Measurements from ENCODE around the gene RNASE1.

Gene RNASE1

GRCh38 chr14:20801726-20802125, 918 bp downstream of the RNASE1 start:
- no peaks in the 10 kb centered on the region for H3F3A ChIP-seq (ENCODE audit: low read depth)
- H3K4me2 ChIP-seq (ENCODE audit: low read depth, low read length, poor library complexity, severe bottlenecking), result no peak overlapping the region
- H2AFZ ChIP-seq (ENCODE audit: low read length), result no peak overlapping the region
- TF ChIP-seq EZH2phosphoT487 (IDR thresholded peaks at IDR 0.05; ENCODE audit: borderline replicate concordance) (no peak), CTCF (conservative IDR thresholded peaks at IDR 0.05; ENCODE audit: low read length) (no peak)
- H3K9ac ChIP-seq (ENCODE audit: low read depth, low read length, poor library complexity, severe bottlenecking), result no peak overlapping the region
- no peaks in the 10 kb centered on the region for H3K36me3 ChIP-seq (ENCODE audit: insufficient read depth, low read length)
- no peaks in the 10 kb centered on the region for H3K9me2 ChIP-seq (replicated peaks; ENCODE audit: low read depth, low read length)
- H3K27me3 ChIP-seq (ENCODE audit: insufficient read depth, low read length, poor library complexity, severe bottlenecking), result no peaks in the 10 kb centered on the region
- H4K20me1 ChIP-seq (ENCODE audit: insufficient read depth, low read length, poor library complexity, severe bottlenecking), result no peaks in the 10 kb centered on the region
- H3K79me2 ChIP-seq (ENCODE audit: insufficient read depth, low read length), result no peaks in the 10 kb centered on the region
- H3K9me3 ChIP-seq (ENCODE audit: insufficient read depth, low read depth, low read length), result no peaks in the 10 kb centered on the region
- H3K4me1 ChIP-seq (ENCODE audit: insufficient read depth, low read length, poor library complexity, severe bottlenecking), result no peaks in the 10 kb centered on the region
- no peak overlapping the region for H3K4me3 ChIP-seq (ENCODE audit: low read length, poor library complexity, severe bottlenecking)

GRCh38 chr14:20799892-20800544, 2.6 kb downstream of the RNASE1 start:
- no peaks in the 10 kb centered on the region for H3F3A ChIP-seq (ENCODE audit: low read depth)
- no peaks in the 10 kb centered on the region for H3K4me1 ChIP-seq (ENCODE audit: insufficient read depth, low read length, poor library complexity, severe bottlenecking)
- H3K9me2 ChIP-seq (replicated peaks; ENCODE audit: low read depth, low read length), result no peaks in the 10 kb centered on the region
- H3K27me3 ChIP-seq (ENCODE audit: insufficient read depth, low read length, poor library complexity, severe bottlenecking), result no peaks in the 10 kb centered on the region
- H4K20me1 ChIP-seq (ENCODE audit: insufficient read depth, low read length, poor library complexity, severe bottlenecking), result no peaks in the 10 kb centered on the region
- no peak overlapping the region for H3K9ac ChIP-seq (ENCODE audit: low read depth, low read length, poor library complexity, severe bottlenecking)
- H2AFZ ChIP-seq (ENCODE audit: low read length), result 0 out of 2 replicates have a peak overlapping the region, but pooled peaks have one; percentile 33
- H3K4me3 ChIP-seq (ENCODE audit: low read length, poor library complexity, severe bottlenecking), result no peak overlapping the region
- TF ChIP-seq CTCF (conservative IDR thresholded peaks at IDR 0.05; ENCODE audit: low read length) (no peak), EZH2phosphoT487 (IDR thresholded peaks at IDR 0.05; ENCODE audit: borderline replicate concordance) (no peak)
- H3K79me2 ChIP-seq (ENCODE audit: insufficient read depth, low read length), result no peaks in the 10 kb centered on the region
- H3K36me3 ChIP-seq (ENCODE audit: insufficient read depth, low read length), result no peaks in the 10 kb centered on the region
- H3K9me3 ChIP-seq (ENCODE audit: insufficient read depth, low read depth, low read length), result no peaks in the 10 kb centered on the region
- H3K4me2 ChIP-seq (ENCODE audit: low read depth, low read length, poor library complexity, severe bottlenecking), result no peak overlapping the region

GRCh38 chr14:20799456-20799891, 3.2 kb downstream of the RNASE1 start:
- Histone ChIP-seq H3K4me1 (ENCODE audit: insufficient read depth, low read length, poor library complexity, severe bottlenecking) (no peaks in the 10 kb centered on the region), H3F3A (ENCODE audit: low read depth) (no peaks in the 10 kb centered on the region), H2AFZ (ENCODE audit: low read length) (0 out of 2 replicates have a peak overlapping the region, but pooled peaks have one; percentile 13), H3K9ac (ENCODE audit: low read depth, low read length, poor library complexity, severe bottlenecking) (no peak overlapping the region), H3K27me3 (ENCODE audit: insufficient read depth, low read length, poor library complexity, severe bottlenecking) (no peaks in the 10 kb centered on the region), H3K4me2 (ENCODE audit: low read depth, low read length, poor library complexity, severe bottlenecking) (no peak overlapping the region), H3K36me3 (ENCODE audit: insufficient read depth, low read length) (no peaks in the 10 kb centered on the region), H3K79me2 (ENCODE audit: insufficient read depth, low read length) (no peaks in the 10 kb centered on the region), H3K9me3 (ENCODE audit: insufficient read depth, low read depth, low read length) (no peaks in the 10 kb centered on the region), H3K9me2 (replicated peaks; ENCODE audit: low read depth, low read length) (no peaks in the 10 kb centered on the region), H4K20me1 (ENCODE audit: insufficient read depth, low read length, poor library complexity, severe bottlenecking) (no peaks in the 10 kb centered on the region), H3K4me3 (ENCODE audit: low read length, poor library complexity, severe bottlenecking) (no peak overlapping the region)
- no peak for TF ChIP-seq CTCF (conservative IDR thresholded peaks at IDR 0.05; ENCODE audit: low read length)
- TF ChIP-seq EZH2phosphoT487 (IDR thresholded peaks at IDR 0.05; ENCODE audit: borderline replicate concordance), result no peak
